Measurements from ENCODE around the gene MARCO.

The MARCO gene

DNA sequence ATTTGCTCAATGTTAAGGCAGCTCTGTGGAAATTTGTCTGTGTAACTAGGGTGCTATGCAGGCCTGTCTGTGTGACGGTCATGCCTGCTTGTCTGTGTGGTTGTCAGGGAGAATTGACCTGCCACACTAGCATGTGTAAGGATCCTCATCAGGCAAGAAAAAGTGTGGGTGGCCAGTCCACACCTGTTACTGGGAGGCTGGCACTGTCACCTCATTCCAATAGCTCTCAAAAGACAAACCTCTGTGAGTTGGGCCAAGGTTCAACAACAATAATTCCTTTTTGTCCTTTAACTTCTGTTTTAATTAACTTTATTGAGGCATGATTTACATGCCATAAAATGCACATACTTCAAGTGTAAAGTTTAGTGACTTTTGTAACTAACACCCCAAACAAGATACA lies 4.2 kb upstream of the MARCO start:
- TF ChIP-seq, protein P1, sequence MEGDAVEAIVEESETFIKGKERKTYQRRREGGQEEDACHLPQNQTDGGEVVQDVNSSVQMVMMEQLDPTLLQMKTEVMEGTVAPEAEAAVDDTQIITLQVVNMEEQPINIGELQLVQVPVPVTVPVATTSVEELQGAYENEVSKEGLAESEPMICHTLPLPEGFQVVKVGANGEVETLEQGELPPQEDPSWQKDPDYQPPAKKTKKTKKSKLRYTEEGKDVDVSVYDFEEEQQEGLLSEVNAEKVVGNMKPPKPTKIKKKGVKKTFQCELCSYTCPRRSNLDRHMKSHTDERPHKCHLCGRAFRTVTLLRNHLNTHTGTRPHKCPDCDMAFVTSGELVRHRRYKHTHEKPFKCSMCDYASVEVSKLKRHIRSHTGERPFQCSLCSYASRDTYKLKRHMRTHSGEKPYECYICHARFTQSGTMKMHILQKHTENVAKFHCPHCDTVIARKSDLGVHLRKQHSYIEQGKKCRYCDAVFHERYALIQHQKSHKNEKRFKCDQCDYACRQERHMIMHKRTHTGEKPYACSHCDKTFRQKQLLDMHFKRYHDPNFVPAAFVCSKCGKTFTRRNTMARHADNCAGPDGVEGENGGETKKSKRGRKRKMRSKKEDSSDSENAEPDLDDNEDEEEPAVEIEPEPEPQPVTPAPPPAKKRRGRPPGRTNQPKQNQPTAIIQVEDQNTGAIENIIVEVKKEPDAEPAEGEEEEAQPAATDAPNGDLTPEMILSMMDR (IDR thresholded peaks at IDR 0.05; ENCODE audit: low read length), result no peak
- TF ChIP-seq EZH2 (IDR thresholded peaks at IDR 0.05; ENCODE audit: borderline replicate concordance, low read length), result no peak
- Histone ChIP-seq H3K4me2 (ENCODE audit: low read length) (no peak overlapping the region), H3K9me2 (ENCODE audit: low read depth, low read length) (no peaks in the 10 kb centered on the region), H3F3A (ENCODE audit: insufficient read depth, low read length) (no peaks in the 10 kb centered on the region), H3K79me2 (ENCODE audit: insufficient read depth, low read length) (no peaks in the 10 kb centered on the region), H3K4me3 (ENCODE audit: low read depth, low read length, poor library complexity, severe bottlenecking) (no peak overlapping the region), H3K27ac (ENCODE audit: low read depth, low read length, poor library complexity, severe bottlenecking) (no peak overlapping the region), H3K27me3 (ENCODE audit: insufficient read depth, low read length) (no peaks in the 10 kb centered on the region), H4K20me1 (ENCODE audit: insufficient read depth, low read length) (no peaks in the 10 kb centered on the region), H3K9ac (ENCODE audit: low read length) (no peak overlapping the region), H3K36me3 (ENCODE audit: insufficient read depth, low read length) (no peaks in the 10 kb centered on the region), H2AFZ (ENCODE audit: low read length) (no peak overlapping the region), H3K9me3 (ENCODE audit: low read length) (no peaks in the 10 kb centered on the region), H3K4me1 (ENCODE audit: insufficient read depth, low read length, severe bottlenecking) (no peaks in the 10 kb centered on the region)

DNA sequence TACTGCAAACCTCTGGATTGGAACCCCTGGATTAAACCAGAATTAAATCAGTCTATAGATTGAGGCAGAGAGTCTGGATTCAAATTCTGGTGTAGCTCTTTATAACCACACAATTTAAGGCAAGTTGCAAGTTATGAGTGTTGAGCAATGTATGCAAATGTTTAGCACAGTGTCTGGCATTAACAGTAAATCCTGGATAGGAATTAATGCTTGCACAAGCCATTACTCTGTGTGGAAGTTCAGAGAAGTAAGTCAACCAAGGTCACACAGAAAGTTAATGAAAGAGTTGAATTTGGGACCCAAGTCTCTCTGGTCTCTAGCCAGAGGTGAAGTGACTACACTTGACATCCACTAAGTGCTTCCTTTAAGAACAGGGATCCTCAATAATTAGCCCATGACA lies 2.0 kb upstream of the MARCO start:
- H3K27me3 ChIP-seq (ENCODE audit: insufficient read depth, low read length), result no peaks in the 10 kb centered on the region
- H3K79me2 ChIP-seq (ENCODE audit: insufficient read depth, low read length), result no peaks in the 10 kb centered on the region
- no peak overlapping the region for H3K4me2 ChIP-seq (ENCODE audit: low read length)
- TF ChIP-seq, protein P1 (IDR thresholded peaks at IDR 0.05; ENCODE audit: low read length), result no peak
- no peak for TF ChIP-seq EZH2 (IDR thresholded peaks at IDR 0.05; ENCODE audit: borderline replicate concordance, low read length)
- H3K9me2 ChIP-seq (ENCODE audit: low read depth, low read length), result no peaks in the 10 kb centered on the region
- no peaks in the 10 kb centered on the region for H3K36me3 ChIP-seq (ENCODE audit: insufficient read depth, low read length)
- H3K9ac ChIP-seq (ENCODE audit: low read length), result no peak overlapping the region
- no peaks in the 10 kb centered on the region for H3F3A ChIP-seq (ENCODE audit: insufficient read depth, low read length)
- no peak overlapping the region for H2AFZ ChIP-seq (ENCODE audit: low read length)
- no peaks in the 10 kb centered on the region for H3K4me1 ChIP-seq (ENCODE audit: insufficient read depth, low read length, severe bottlenecking)
- H4K20me1 ChIP-seq (ENCODE audit: insufficient read depth, low read length), result no peaks in the 10 kb centered on the region
- H3K27ac ChIP-seq (ENCODE audit: low read depth, low read length, poor library complexity, severe bottlenecking), result no peak overlapping the region
- no peak overlapping the region for H3K4me3 ChIP-seq (ENCODE audit: low read depth, low read length, poor library complexity, severe bottlenecking)
- no peaks in the 10 kb centered on the region for H3K9me3 ChIP-seq (ENCODE audit: low read length)

DNA sequence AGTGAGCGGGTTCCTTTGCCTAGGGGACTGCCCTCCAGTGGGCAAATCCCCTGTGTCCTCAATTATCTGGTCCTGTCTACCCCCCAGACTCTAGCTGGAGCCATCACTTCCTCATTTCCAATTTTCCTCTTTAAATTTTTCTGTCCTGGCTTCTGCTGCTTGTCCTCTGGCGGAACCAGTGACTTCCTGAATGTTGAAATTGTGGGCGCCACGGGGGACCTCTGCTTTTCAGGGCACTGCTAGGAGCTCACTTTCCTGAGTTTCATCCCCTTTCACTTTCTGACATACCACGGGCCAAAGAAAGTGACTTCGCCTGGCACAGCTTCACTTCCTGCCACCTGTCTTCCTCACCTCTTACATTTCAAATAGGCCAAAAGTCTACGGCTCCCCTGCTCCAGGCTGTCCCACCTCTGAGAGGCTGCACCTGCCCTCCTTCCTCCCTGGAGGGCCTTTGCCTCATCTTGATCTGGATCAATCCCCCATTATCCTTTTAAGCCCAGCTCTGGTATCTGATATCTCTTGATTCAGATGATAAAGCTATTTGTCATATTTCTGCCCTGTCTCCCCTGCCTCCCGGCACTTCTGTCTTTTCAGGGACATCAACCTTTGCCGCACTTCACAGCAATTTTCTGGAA lies 1.4 kb upstream of the MARCO start:
- no peaks in the 10 kb centered on the region for H3K27me3 ChIP-seq (ENCODE audit: insufficient read depth, low read length)
- H3K9me2 ChIP-seq (ENCODE audit: low read depth, low read length), result no peaks in the 10 kb centered on the region
- H2AFZ ChIP-seq (ENCODE audit: low read length), result no peak overlapping the region
- no peaks in the 10 kb centered on the region for H4K20me1 ChIP-seq (ENCODE audit: insufficient read depth, low read length)
- H3K9me3 ChIP-seq (ENCODE audit: low read length), result no peaks in the 10 kb centered on the region
- no peaks in the 10 kb centered on the region for H3K79me2 ChIP-seq (ENCODE audit: insufficient read depth, low read length)
- no peak overlapping the region for H3K4me3 ChIP-seq (ENCODE audit: low read depth, low read length, poor library complexity, severe bottlenecking)
- H3K9ac ChIP-seq (ENCODE audit: low read length), result no peak overlapping the region
- H3K36me3 ChIP-seq (ENCODE audit: insufficient read depth, low read length), result no peaks in the 10 kb centered on the region
- H3F3A ChIP-seq (ENCODE audit: insufficient read depth, low read length), result no peaks in the 10 kb centered on the region
- H3K27ac ChIP-seq (ENCODE audit: low read depth, low read length, poor library complexity, severe bottlenecking), result no peak overlapping the region
- no peak overlapping the region for H3K4me2 ChIP-seq (ENCODE audit: low read length)
- TF ChIP-seq EZH2 (IDR thresholded peaks at IDR 0.05; ENCODE audit: borderline replicate concordance, low read length), result no peak
- TF ChIP-seq, protein P1 (IDR thresholded peaks at IDR 0.05; ENCODE audit: low read length), result no peak
- no peaks in the 10 kb centered on the region for H3K4me1 ChIP-seq (ENCODE audit: insufficient read depth, low read length, severe bottlenecking)

All from OCI-LY1 (cell line).